Cortex of kidney (tissue), 1 donor: ENCODE data around the gene TMEM219.

Experiments
- DNase-seq: peaks from one replicate; lab custom pipeline; 2025; lab: John Stamatoyannopoulos, UW

The TMEM219 gene

DNA sequence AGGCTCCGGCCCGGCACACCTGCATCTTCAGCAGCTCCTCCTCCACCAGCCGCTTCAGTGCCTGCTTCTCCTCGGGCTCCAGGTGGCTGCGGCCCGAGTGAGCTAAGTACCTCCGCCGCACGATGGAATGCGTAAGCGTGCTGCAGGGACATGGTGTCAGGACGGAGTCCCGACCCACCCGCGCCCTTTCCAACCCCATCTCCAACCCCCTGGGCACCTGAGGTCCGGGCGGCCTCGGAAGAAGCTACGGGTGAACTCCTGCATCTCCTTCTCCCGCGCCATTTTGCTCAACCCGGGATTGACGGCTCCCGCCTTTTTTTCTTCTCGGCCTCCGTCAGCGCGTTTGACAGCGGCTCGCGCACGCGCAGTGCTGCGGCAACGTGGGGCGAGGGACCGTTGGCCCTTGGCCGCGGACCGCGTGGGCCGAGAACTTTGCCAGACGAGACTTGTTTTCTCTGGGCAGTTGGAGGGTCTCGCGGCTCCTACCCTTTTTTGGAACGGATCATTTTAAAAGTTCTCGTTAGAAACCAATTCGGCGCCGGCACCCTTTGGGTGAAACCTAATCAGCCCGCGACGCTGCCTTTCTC lies 33.5 kb downstream of the TMEM219 start, which contains the start of gene HIRIP3:
Gene HIRIP3 (minus strand): TSS at position 294 of the 587 bp plus-strand sequence. CDS start 12 bp downstream, at position 282.
- DNase-seq = peak; percentile 36

DNA sequence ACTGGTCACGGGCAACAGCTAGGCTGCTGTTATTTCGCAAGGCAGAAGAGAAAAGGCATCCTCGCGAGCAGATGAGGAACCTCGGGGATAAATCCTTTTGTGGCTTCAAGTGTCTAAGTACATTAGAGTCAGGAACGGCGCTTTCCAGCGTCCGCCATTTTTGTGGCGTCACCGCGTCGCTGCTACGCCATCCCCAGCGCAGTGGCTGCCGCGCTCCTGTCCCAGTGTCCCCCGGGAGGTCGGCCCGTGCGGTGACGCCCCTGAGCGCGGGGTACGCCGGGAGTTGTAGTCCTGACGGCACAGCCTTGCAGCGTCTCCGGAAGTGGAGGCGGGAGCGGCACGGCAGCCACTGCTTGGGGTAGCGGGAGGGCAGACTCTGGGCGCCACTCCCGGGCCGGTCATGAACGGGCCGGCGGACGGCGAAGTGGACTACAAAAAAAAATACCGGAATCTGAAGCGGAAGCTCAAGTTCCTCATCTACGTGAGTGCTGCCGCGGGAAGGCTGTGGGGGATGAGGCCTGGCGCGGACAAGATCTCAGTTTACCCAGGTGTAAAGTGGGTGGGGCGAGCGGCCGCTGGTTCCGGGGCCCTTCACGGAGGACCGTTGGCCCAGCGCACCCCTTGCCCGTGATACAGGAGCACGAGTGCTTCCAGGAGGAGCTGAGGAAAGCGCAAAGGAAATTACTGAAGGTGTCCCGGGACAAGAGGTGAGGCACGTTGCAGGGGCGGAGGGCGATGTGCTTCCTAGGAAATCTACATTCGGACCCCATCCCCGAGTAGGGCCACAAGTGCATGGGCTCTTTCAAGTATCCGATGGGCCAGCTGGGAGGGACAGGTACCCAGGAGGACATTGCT lies 34.3 kb downstream of the TMEM219 start, which contains the start of gene INO80E:
Gene INO80E (plus strand): TSS at position 331 of the 855 bp plus-strand sequence. CDS start 70 bp downstream, at position 401.
- DNase-seq = peak; percentile 73

DNA sequence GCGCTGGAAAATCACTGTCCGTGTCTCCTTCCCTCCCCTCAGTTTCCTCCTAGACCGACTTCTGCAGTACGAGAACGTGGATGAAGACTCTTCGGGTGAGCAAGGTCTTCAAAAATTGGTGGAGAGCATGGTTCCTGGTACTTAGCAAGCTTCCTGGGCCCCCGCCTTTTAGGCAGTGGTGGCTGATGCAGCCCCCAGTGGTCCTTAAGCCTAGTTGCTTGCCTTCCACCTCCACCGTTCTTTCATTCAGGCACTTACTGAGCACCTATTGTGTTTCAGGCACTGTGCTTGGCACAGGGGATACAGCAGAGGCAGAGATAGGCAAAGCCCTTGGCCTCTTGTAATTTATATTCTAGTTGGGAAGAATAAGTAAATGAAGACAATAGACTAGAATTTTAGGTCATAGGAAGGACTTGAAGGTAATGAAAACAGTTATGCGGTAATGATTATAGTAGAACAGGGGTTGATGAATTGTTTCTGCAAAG lies 34.9 kb downstream of the TMEM219 start:
- no peak for DNase-seq

DNA sequence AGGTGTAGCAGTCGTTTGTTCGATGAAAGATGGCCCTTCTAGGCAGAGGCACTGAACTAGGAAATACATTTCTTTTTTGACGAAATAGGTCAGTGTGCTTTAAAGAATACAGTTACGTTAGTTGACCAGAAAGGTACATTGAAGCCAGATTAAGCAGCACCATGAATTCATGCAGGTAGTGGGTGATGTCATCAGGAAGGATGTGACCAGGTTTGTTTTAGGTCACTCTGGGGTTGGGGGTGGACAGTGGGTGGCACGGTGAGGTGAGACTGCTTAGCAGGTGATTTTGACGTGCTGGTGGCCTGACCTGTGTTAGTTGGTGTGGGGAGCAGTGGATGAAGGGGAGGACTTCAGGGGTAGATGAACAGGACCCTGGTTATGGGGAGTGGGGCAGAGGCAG lies 37.7 kb downstream of the TMEM219 start:
- no peak for DNase-seq

DNA sequence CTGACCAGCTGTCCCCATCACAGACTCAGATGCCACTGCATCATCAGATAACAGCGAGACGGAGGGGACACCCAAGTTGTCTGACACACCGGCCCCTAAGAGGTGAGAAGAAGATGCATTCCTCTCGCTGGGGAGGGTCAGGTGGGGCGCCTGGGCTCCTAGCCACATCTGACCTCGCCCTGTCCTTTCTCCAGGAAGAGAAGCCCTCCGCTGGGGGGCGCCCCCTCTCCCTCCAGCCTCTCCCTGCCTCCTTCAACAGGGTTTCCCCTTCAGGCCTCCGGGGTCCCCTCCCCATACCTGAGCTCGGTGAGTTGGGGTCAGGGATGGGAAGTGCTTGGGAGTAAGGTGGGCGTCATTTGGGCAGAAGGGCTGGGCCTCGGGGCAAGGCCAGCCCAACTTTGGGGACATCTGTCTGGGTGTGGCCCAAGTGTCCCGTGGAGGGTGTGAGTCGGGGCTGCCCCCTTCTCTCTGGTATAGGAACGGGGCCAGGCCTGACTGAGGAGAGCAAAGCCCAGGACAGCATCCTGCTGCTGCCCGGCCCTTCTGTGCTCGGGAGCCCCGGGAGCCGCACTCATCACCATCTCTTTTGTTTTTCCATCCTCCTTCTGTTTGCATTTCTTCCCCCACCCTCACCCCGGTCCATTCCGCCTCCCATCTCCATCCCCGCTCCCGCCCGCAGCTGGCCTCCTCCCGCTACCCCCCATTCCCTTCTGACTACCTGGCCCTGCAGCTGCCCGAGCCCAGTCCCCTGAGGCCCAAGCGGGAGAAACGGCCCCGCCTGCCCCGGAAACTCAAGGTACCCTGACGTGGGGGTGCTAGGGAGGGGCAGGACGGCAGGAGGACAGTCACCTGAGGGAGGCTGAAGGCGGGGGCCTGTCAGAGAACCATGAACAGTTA lies 39.1 kb downstream of the TMEM219 start:
- DNase-seq = no peak

DNA sequence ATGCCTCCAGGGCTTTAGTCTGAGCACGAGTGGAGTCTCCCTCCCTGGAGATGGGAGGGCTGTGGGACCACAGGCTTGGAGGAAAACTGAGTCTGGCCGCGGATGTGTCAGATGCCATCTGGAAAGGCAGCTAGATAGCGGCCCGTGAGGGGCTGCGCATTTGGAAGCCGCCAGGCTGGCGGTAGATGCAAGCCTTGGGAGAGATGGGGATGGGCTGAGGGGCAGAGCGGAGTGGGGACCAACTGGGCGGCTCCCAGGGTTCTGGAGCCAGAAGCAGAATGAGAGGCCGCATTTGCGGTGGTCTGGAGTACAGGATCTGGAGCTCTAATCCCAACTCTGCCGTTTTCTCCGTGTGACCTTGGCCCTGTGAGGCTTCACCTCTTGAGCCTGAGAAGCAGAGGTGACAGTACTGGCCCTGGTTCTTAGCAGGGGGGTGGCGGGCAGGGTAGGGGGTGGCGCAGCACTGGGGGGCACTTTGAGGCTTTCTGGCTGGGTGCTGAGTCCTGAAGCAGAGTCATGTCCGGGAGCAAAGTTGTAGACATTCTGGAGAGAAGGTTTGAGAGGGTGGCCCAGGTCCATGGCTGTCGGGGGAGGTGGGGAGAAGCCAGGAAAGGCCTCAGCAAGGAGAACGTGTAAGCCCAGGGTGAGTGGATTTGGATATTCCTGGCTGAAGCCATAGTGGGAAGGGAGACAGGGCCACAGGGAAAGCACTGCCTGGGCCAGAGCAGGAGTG lies 40.9 kb downstream of the TMEM219 start:
- no peak for DNase-seq

DNA sequence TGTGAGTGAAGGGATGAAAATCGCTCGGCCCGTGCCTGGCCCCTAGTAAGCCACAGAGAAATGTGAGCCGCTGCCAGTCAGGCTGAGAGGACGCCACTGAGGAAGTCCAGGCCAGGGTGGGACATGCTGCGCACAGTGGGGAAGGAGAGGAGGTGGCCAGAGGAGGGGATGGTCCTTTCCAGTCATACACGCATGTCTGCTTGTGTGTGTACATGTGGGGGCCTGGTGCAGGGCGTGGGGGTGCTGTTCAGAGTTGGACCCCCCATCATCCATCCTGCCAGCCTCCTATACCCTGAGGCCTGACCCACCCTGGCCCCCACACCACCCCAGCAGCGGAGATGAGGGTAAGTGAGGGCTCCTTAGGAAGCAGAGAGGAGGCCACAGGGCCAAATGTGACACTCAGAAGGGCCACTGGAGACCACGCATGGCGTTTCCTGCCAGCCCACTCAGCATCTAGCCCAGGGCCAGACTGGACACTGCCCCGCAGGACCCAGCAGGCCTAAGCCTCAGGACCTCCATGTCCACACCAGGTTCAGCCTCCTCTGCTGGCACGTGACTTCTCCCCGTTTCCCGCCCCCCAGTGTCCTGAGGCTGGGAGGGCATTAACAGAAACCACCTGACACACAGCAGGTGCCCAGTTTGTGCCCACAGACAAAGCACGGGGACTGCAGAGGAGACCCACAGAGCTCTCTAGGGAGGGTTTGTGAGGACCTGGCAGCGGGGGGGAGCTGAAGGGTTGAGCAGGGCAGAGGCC lies 42.0 kb downstream of the TMEM219 start:
- DNase-seq = no peak

DNA sequence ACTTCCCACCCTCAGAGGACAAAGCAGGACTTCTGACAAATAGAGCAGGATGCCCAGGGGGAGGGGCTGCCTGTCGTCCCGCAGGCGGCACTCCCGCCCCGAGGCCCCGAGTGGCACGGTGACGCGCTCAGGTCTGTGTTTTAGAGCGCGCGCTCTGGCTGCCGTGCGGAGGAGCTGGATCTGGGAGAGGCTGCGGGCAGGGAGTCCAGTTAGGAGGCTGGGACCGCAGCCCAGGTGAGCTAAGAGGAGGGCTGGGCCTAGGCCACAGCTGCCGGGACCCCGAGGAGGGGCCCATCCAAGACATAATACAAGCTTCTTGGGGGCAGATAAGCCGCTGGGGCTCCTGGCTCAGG lies 42.5 kb downstream of the TMEM219 start:
- no peak for DNase-seq

DNA sequence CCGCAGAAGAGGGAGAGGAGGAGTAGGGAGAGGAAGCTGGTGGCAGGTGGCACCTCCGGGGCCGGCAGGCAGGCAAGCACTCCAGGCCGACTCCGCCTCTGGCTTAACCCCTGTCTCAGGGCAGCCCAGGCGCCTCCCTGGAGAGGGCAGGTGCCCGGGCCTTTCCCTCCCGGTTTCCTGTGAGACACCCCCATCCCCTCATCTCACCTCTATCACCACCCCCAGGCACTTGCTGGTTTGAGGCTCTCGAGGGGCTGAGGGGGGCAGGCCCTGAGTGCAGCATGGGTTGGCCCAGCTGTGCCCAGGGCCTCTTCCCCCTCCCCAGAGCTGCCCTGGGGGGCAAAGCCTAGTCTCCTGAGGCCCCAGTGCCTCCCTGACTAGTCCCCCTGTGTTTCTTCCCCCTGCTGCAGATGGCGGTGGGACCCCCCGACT lies 42.9 kb downstream of the TMEM219 start:
- DNase-seq = no peak

DNA sequence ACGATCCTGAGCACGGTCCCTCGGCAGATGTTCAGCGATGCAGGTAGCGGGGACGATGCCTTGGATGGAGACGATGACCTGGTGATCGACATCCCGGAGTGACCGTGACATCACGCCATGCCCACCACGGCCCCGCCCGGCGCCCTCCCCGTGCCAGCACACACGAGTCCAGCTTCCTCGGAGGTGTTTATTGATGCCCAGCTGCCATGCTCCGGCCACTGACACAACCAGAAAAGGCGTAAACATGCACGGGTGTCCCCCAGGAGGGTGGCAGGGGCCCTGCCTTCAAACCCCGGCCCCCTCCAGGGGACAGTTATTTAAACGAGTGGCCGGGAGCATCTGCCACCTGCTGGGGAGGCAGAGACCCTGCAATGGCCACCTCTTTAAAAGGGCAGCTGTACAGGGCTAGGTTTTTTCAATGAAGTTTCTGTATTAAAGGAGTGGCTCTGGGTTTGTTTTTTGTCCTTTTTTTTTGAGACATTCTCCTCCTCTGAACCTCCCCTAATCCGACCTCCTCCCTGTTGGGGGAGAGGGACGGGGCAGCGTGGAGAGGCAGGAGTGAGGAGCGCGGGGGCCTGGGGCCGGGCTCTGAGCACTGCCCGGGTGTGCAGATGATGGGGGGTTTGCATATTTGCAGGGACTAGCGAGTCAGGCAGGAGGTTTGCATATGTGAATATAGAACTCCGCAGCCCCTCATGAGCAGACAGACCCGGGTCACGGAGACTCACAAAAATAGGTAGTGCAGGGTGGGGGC lies 43.6 kb downstream of the TMEM219 start:
- no peak for DNase-seq

DNA sequence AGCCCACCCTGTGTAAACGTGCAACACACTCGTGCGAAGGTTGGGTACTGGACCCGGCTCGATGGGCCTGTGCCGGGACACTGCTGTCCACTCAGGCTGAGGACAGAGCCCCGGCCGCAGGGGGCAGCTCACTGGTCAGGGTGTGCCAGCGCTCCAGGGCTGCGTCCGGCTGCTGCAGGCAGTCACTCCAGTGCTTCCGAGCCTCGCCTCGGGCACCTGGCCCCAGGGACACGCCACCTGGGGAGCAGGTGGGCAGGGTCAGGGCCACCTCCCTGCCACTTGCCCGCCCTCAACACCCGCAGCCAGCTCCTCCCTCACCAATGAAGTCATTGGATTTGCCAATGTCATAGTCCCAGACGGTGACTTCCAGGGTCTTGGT lies 44.2 kb downstream of the TMEM219 start:
- DNase-seq = no peak

DNA sequence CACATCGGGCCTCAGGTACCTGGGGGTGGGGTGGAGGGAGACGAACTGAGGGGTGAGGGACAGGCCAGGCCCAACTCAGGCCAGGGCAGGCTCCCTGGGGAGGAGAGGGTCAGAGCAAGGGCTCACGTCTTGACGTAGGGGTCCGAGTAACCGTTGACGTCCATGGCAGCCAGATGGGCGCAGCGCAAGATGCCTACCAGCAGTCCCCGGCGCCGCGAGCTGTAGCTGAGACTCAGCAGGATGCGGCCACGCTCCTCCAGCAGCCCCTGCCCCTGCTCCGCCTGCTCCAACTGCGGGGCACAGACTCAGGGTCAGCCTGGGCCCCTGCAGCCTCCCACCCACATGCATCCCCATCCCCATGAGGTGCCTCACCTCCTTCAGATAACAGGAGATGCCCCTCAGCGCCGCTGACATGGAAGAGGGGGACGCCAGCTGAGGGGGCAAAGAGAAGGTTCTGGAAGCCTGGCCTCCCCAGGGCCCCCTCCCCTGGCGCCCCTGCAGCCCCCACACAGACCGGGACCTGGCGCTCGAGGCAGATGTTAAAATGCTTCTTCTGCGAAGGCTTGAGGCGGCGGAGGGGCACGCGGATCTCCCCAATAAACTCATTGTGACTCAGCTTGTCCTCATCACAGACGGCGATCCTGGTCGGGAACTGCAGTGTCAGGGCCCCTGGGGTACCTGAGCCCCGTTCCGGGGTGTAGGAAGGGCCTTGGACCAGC lies 44.9 kb downstream of the TMEM219 start:
- DNase-seq = no peak

DNA sequence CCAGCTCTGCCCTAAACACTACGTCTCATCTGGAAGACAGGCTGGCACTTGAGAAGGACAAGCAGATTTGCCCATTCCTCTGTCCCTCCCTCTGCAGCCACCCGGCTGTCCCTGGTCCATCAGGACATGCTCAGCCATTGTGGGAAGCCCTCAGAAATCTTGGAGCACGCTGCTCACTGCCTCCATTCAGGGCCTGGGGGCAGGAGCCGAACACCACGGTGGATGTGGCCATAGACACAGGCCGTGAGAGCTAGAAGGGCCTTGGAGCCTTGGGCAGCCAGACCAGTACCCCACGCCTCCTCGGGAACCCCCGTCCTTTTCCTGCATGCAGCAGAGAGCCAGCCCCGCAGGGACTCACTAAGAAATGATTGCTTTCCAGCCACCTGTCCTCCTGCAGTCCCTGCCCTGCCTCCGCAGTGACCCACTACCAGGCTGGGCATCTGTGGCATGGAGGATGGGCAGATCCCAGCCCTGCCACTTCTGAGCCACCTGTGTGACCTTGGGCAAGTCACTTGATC lies 45.6 kb downstream of the TMEM219 start:
- no peak for DNase-seq

DNA sequence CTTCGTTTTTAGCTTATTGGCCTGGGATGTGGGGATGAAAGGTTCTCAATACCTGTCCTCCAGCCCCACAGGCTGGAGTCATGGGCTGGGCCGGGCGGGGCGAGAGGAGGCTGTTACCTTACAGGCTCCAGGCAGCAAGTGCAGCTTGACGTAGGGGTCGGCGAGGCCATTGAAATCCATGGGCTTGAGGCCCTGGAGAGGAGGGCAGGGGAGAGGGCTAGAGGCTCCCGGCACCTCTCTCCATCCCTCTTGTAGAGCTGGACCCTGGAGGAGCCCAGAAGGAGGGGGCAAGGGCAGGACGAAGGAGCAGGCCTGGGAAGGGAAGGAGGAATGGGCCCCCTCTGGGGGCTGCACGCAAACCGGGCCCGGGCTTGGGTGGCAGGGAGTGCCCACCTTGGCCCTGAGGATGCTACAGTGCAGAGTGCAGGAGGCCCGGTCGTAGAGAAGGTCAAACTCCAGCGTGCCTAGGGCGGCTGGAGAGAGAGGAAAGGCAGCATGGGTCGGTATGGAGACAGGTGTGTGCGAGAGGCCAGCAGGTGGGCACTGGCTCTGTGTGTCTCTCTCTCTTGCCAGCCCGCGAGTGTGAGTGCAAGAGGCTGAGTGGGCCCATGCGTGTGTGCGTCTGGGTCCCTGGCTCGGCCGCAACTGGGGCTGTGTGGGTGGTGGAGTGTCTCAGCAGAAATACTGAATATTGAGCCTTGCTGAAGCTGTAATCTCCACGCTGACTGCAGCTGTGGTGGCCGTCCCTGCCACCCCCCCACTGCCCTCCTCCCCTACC lies 47.4 kb downstream of the TMEM219 start:
- no peak for DNase-seq

DNA sequence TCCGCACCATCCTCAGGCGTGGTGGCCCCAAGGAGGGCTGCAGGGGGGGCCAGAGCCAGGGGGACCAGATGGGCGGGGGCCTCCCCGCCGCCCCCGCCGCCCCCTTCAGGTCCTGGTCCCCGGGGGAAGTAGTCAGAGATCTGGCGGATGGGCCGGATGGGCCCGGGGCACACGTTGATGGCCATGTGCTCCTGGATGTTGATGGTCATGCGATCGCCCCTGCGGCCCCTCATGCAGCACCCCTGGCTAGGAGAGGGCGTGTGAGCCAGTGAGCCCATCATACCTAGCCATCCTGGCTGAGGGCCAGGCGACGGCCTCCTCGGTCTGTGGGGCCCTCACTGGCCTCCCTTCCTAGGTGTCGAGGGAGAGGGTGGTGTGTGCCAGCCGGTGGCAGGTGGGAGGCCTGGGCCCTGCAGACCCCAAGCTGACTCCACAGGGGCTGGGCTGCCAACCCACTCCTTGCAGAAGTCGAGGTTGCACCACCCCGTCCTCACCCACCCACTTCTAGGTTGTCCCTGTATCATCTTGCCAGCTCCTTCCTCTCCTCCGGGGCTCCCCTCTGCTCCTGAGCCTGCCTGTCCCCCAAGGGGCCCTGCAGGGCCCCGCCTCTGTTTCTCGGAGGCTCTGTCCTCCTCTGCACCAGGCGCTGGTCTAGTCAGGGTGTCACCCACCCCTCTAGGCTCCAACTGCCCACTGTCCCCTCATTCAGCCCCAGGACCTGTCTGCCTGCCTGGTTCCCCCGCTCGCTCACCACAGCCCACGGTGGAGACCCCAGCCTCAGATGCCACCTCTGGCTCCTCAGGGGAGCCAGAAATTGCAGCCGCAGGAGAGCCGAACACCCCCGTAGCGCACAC lies 48.3 kb downstream of the TMEM219 start:
- DNase-seq = no peak

DNA sequence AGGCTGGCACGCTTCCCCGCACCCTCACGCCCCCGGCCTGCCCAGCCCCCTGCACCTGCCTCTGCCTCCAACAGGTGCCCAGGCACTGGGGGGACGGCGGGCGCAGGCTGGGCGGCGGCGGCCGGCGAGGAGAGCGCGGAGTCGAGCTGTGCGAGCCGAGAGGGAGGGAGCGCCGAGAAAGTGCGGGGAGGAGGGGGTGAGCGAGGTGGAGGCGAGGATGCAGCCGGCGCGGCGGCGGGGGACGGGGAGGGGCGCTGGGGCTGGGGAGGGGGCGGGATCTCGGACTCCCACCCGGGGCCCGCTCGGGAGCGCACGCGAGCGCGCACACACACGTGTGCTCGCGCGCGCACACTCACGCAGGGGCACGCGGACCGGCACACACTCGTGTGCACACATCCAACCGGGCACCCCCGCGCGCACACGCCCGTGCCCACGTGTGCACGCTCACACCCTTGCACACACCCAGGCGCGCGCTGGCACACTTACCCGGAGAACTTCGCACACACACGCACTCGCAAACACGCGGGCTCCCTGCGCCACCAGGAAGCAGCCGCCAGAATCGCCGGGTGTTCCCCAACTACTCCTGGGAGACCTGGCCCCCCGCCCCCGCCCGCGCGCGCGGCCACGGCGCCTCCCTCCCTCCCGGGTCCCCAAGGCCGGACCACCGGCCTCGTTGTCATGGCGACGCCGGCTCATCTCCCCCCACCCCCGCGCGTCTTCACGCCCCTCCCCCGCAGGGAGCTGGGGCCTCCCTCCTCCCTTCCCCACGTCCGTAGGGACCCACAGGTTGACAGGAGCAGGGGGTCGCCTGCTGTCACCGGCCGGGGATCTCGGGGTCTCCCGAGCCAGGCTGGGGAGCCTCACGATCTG lies 49.2 kb downstream of the TMEM219 start, which contains the start of gene DOC2A:
Gene DOC2A (minus strand): TSS at position 184 of the 870 bp plus-strand sequence. CDS start 805 bp downstream, outside the sequence.
- no peak for DNase-seq
